GM18909 (cell line): ENCODE data around the gene PIP4K2C.
"Not testable (repeated sequence)": the region's sequence is repeated elsewhere in the genome, so short reads cannot be mapped to it uniquely, and the experiment has no call there.

ENCODE experiments used
- ATAC-seq: cut with Tn5 transposase; IDR thresholded peaks from one replicate; pipeline ENCODE4 v1.9.1; 2021; ENCODE audit warnings: mild to moderate bottlenecking; ENCODE audit not compliant: unreplicated experiment, poor library complexity

PIP4K2C gene

DNA sequence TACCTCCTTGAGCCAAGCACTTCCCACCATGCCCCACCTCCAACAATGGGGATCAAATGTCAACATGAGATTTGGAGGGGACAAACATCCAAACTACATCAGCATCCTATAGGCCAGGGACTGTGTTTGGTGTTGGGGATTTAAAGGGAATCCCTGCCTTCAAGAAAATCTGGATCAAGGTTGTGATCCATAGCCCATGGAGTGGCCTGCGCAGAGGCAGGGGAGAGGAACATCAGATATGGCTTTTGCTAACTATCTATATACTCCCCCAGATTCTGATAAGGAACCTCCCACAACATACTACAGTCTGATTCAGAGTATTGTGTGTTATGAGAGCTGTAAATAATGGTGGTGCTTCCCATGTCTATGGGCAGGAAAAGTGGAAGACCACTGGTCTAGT lies 36.1 kb upstream of the PIP4K2C start:
- no peak for ATAC-seq

DNA sequence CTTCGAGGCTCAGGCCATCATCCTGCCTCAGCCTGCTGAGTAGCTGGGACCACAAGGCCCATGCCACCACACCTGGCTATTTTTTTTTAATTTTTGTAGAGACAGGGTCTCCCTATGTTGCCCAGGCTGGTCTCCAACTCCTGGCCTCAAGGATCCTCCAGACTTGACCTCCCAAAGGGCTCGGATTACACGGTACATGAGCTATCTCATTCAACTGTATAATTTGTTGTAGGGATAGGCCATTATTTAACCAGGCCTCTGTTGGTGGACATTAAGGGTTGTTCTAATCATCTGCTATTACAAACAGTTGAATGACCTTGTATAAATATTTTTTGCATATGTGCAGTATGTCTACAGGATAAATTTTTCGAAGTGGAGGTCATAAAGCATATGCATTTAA lies 32.1 kb upstream of the PIP4K2C start:
- ATAC-seq: no peak

DNA sequence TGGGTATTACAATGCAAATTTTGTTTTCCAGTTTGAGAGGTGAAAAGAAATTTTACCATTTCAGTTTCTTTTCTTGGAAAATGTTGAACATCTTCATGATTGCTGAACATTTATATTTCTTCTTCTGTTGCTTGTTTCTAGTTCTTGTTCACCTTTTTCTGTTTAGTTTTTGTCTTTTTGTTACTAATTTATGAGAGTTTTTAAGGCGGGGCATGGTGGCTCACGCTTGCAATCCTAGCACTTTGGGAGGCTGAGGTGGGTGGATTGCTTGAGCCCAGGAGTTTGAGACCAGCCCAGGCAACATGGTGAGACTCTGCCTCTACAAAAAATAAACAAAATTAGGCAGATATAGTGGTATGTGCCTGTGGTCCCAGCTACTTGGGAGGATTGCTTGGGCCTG lies 30.5 kb upstream of the PIP4K2C start:
- ATAC-seq: no peak

DNA sequence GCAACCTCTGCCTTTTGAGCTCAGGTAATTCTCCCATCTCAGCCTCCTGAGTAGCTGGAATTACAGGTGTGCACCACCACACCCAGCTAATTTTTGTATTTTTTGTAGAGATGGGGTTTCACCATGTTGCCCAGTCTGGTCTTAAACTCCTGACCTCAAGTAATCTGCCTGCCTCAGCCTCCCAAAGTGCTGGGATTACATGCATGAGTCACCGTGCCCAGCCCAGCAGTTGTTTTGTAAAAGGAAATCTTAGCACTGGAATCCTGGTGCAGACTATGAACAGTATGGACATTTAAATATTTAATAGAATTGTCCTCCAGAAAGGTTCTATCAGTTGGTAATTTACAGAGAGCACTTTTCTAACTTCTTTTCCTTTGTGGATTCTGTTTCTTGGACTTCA lies 29.9 kb upstream of the PIP4K2C start:
- not testable (repeated sequence) for ATAC-seq

DNA sequence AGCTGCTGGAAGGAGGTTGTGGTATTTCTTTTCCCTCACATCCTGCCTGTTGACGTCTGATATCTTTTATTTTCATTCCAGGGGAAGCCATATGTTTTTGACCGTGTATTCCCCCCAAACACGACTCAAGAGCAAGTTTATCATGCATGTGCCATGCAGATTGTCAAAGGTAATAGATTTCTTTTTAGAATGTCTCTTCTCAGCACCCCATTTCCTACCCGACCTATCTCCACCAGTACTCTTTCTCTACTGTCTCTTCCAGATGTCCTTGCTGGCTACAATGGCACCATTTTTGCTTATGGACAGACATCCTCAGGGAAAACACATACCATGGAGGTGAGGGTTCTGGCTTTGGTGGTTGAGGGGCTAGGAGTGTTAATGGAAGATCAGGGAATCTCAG lies 27.6 kb upstream of the PIP4K2C start:
- no peak for ATAC-seq

DNA sequence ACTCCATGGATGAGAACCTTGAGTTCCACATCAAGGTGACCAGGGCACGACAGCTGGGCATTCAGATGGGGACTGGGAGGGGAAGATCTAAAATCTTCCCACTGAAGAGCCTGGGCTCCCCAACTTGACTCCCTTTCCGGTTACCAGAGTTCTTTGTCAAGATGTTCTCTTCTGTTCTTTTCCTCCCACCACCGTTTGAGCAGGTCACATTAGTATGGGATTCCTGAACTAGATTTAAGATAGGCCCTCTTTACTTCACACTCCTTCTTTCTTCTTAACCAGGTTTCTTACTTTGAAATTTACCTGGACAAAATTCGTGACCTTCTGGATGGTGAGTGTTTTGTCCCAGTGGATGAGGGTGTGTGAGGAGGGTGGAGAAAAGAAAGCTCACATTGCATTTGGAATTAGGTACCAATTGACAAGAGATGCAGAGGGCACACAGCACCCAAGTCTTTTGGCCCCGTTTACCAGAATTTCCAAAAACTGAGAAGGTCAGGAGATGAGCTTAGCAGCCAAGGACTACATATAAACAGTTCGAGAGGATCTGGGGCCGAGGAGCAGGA lies 26.7 kb upstream of the PIP4K2C start:
- ATAC-seq: no peak

DNA sequence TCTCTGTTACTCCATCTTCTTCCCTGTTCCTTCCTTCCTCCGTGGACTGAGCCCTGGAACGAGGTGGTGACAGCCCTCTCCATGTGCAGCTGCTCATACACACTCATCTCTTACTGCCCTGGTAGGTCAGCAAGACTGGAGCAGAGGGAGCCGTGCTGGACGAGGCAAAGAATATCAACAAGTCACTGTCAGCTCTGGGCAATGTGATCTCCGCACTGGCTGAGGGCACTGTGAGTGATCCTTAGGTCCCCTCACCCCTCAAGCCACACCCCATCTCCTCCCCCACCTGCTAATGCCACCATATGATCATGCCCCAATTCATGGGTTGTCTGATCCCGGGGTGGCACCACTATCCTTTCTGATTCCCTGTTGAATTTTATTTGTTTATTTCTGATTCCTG lies 22.2 kb upstream of the PIP4K2C start:
- no peak for ATAC-seq

DNA sequence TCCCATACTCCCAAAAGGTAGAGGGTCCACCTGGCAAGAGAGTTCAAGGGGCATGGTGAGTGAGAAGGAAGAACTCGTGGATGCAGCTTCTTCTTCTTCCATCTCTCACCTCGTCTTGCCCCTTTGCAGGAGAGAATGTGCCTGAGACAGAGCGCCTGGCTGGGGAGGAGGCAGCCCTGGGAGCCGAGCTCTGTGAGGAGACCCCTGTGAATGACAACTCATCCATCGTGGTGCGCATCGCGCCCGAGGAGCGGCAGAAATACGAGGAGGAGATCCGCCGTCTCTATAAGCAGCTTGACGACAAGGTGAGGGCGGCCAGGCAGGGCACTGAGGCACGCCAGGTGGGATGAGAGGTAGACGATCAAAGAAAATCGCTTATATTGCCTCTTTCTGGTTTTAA lies 21.1 kb upstream of the PIP4K2C start:
- no peak for ATAC-seq

DNA sequence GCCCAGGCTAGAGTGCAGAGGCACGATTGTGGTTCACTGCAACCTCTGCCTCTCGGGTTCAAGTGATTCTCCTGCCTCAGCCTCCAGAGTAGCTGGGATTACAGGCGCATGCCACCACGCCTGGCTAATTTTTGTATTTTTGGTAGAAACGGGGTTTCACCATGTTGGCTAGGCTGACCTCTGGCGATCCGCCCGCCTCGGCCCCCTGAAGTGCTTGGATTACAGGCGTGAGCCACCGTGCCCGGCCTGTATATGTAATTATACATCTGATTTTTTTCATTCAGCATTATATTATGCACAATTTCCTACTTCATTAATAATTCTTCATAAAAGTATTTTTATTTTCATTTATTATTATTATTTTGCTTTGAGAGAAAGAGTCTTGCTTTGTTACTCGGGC lies 20.6 kb upstream of the PIP4K2C start:
- ATAC-seq: not testable (repeated sequence)

DNA sequence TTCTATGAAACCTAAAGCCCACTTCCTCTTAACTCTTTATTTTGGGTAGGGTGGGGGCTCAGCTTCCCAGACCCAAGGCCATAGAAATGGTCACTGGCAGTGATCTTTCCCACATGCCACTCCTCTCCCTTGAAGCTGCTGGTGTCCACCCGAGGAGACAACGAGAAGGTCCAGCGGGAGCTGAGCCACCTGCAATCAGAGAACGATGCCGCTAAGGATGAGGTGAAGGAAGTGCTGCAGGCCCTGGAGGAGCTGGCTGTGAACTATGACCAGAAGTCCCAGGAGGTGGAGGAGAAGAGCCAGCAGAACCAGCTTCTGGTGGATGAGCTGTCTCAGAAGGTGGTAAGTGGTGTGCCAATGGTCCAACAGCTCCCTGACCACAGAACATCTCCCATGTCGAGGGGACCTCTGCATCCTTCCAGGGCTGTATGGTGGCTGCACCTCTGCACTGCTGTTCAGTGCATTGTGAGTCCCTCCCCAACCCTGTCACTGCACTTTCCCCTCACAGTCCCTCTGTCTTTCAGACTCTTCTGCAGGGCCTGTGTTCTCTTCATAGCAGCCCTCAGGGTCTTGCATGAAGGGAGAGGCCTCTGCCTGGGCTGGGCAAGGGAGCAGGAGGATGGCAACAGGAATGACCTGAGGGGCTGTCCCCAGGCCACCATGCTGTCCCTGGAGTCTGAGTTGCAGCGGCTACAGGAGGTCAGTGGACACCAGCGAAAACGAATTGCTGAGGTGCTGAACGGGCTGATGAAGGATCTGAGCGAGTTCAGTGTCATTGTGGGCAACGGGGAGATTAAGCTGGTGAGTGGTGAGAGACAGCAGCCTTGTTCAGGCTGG lies 18.8 kb upstream of the PIP4K2C start:
- ATAC-seq: no peak

DNA sequence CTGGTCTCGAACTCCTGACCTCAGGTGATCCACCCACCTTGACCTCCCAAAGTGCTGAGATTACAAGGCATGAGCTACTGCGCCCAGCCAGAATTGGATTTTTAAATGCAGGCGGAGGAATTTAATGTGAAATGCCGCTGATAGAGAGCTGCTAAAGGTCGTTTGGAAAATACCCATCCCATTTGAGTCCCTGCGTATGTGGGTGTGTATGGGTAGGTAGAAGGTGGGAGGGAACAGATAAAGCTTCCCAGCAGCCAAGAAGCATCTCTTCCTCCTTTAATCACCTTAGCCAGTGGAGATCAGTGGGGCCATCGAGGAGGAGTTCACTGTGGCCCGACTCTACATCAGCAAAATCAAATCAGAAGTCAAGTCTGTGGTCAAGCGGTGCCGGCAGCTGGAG lies 16.2 kb upstream of the PIP4K2C start:
- no peak for ATAC-seq

DNA sequence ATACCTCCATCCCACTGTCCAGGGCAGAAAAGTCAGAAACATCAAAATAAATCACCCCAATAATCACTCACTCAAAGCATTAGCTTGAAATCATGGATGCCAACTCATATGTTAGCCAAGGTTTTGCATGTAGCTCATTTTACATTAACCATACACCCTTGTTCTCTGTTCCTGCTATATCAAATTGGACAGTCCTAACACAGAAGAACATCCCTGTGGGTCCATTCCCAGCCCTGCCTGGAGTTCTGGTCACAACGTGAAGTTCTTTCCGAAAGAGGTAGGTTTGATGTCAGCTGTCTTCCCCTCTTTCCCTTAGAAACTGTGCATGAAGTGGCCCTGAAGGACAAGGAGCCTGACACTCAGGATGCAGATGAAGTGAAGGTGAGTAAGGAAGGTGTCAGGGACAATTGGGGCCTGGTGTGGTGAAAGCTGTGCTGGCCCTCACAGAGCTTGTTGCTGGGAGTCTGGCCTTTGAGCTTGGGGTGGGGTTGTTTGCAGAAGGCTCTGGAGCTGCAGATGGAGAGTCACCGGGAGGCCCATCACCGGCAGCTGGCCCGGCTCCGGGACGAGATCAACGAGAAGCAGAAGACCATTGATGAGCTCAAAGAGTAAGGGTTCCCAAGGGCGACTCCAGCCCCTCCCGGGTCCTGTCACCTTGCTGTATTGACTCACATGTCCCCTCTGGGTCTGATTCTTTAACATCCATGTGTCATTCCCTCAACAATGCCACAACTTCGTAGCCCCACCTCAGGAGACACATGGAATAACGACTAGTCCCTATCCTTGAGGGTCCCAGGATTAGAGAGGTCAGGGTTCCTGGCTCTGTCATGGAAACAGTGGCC lies 15.0 kb upstream of the PIP4K2C start:
- ATAC-seq: no peak

DNA sequence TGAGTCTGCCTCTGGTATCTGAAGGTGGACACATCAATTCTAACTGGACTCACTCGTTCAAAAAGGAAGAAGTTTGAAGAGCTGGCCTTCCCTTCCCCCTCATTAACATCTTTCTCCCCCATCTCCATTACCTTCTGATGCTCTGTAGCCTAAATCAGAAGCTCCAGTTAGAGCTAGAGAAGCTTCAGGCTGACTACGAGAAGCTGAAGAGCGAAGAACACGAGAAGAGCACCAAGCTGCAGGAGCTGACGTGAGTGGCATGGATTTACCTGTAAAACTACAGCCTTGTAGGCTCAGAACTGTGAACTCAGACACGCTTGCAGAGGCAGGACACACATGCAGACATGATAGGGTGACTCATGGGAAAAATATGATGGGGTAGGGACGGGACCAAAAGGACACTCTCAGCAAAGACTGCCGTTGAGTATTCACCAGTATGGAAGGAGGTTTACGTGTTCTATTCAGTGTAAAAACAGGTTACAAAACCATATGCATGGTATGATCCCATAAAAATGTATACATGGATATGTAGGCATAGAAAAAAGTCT lies 14.3 kb upstream of the PIP4K2C start:
- no peak for ATAC-seq

DNA sequence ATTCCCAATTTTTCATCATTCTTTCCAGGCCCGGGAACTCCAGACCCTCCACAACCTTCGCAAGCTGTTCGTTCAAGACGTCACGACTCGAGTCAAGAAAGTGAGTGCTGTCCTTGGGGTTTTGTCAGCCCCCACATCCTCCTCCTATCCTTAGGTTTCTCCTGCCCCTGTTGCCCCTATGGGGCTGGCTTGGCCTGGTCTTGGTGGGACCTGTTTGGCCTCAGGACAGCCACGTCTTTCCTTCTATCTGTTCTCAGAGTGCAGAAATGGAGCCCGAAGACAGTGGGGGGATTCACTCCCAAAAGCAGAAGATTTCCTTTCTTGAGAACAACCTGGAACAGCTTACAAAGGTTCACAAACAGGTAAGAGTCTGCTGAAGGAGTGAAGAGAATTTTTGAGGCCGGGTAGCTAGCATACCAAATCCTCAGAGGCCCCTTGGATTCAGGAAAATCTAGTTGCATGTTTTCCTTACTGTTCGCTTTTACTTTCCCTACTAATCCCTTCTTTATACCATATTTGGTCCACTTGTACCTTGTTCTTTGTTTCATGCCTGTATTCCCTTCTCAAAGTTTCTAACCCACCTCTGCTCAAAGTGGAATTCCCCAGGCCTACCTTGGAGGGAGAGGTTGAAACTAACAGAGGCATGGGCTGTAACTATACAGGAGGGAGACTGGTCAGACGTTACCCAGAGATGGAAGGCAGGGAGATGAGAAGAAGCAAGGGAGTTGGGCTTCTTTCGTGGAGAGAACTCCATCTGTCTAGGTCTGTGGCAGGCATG lies 12.8 kb upstream of the PIP4K2C start:
- ATAC-seq: no peak

DNA sequence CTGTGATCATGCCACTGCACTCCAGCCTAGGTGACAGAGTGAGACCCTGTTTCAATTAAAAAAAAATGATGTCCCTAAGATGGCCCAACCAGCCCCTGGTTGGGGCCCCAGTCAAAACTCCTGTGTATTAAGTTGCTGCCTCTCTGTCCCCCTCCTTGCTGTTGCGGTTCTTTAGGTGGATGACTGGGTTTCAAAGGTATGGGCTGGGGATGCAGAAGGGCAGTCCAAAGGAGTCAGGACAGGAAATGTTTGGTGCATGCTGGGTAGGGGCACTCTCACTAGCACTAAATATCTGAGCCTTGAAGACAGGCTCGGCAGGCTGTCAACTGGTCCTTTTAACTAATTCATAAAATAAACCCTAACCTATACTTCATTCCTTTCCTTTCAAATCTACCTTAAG lies 12.0 kb upstream of the PIP4K2C start:
- no peak for ATAC-seq

DNA sequence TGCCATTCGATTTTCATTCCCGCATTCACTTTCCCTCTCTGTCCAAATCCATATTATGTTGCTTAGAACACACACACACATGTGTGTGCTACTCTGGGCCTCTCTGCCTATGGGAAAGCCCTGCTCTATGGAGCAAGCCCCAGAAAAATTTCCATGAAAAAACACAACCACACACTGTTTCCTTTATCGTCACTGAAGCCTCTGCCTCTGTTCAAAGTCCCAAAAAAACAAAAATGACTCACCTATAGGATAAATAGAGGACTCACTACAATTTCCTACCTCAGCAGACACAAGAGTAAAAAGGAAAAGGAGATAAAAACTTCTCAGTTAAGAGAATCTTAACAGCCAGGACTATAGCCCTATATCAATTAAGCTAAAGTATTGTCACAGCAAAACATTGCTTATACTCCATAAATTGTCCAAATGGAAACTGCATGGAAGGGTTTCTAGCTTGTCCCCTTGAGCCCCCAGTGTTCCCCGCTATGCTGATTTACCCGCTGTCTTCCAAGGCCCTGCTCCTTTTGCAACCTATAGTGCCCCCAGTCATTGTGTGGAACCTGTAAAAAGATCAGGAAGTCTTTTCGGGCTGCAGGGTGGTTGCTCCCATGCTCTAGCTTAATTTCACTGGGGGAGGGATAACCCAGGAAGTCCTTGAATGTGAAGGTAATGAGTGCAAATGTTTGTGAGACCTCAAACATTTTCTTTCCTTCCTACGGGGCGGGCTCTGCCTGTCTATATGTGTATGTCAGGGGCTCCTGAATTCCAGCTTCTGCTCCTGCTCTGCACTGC lies 11.1 kb upstream of the PIP4K2C start:
- no peak for ATAC-seq

DNA sequence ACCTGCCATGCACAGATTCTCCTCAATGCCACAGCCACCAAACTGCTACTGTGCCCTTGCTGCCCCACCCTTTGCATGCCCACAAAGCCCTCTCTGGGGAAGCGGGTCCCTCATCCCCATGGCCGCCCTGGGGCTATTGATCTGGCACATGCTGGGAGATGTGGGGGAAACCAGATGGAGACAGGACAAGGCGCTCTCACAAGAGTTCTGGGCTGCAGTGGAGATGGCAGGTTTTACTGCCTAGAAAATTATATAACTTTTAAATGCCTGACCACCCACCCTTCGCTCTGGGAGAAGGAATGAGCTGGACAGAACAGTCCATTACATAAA lies 10.6 kb upstream of the PIP4K2C start:
- no peak for ATAC-seq

DNA sequence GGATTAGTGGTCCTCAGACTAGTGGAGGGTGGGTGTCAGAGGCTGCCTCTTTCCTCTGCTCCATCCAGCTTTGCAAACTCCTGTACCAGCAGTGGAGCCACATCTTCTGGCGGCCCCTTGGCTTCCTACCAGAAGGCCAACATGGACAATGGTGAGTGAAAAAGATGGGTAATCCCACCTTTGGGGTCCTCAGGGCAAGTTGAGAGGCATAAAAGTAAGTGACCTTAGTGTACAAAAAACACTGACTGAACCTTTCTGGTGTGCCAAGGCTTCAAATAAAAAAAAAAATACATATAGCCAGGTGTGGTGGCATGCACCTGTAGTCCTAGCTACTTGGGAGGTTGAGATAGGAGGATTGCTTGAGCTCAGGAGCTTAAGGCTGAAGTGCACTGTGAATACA lies 9.2 kb upstream of the PIP4K2C start:
- no peak for ATAC-seq

DNA sequence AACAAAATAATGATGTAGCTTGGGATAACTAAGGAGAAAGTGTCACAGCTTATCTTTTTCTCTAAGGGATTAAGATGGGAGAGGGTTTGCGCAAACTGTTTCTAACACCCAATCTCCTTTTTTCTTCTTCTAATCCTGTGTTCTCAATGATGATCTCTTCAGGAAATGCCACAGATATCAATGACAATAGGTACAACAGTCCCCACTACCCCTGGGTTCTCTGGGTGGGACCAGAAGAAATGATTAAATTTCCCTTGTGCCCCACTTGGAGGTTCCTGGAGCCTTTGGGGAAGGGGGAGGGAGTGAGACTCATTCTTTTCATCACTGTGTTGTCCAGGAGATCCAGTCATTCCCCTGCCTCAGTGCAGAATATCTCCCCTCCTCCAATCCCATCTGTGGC lies 8.6 kb upstream of the PIP4K2C start:
- ATAC-seq: no peak
